Gastroesophageal sphincter (tissue), 3 donors: Measurements from ENCODE around the gene SYNE1.

Experiments
- POLR2A ChIP-seq, 2 donors: fragments of 450-650 bp; IDR thresholded peaks; one replicate each; pipeline ENCODE4 v1.6.1; 2017; ENCODE audit warnings: antibody characterized with exemption in 2 of 2, mild to moderate bottlenecking in 2 of 2, moderate library complexity in 1 of 2
- TF ChIP-seq, protein P1 (sequence below), 4 experiments: fragments of 200-600 bp in 2 of 4; fragments of 450-650 bp in 2 of 4; sonication (generic) in 1 of 4; IDR thresholded peaks; one replicate each; pipeline ENCODE4 v1.5.1; 2017 to 2019; ENCODE audit warnings: antibody characterized with exemption in 4 of 4, mild to moderate bottlenecking in 2 of 4, moderate library complexity in 2 of 4

- TF ChIP-seq, protein P1, sequence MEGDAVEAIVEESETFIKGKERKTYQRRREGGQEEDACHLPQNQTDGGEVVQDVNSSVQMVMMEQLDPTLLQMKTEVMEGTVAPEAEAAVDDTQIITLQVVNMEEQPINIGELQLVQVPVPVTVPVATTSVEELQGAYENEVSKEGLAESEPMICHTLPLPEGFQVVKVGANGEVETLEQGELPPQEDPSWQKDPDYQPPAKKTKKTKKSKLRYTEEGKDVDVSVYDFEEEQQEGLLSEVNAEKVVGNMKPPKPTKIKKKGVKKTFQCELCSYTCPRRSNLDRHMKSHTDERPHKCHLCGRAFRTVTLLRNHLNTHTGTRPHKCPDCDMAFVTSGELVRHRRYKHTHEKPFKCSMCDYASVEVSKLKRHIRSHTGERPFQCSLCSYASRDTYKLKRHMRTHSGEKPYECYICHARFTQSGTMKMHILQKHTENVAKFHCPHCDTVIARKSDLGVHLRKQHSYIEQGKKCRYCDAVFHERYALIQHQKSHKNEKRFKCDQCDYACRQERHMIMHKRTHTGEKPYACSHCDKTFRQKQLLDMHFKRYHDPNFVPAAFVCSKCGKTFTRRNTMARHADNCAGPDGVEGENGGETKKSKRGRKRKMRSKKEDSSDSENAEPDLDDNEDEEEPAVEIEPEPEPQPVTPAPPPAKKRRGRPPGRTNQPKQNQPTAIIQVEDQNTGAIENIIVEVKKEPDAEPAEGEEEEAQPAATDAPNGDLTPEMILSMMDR (IDR thresholded peaks at IDR 0.05) = no peak
- TF ChIP-seq POLR2A (IDR thresholded peaks at IDR 0.05) = no peak
These were observed 289.0 kb downstream of the SYNE1 start for GRCh38 chr6:152348116-152348515.
